Urothelium cell line (cell line): Measurements from ENCODE around the gene GRIA1.
A peak's percentile ranks its signal among the peaks of the same experiment; 100 is the strongest.

ENCODE experiments used
- DNase-seq: peaks from one replicate; pipeline ENCODE4 v3.0.0; 2011; ENCODE audit warnings: low spot score, mixed read lengths
- FAIRE-seq: peaks from 2 replicates; lab custom pipeline; 2011; peaks lifted over from hg19 to GRCh38; lab: Jason Lieb, UNC

The GRIA1 gene

GRCh38 chr5:153490118-153491037 lies at the start of gene GRIA1:
GRIA1 (plus strand) TSS chr5:153490670.
- FAIRE-seq (no peak), DNase-seq (no peak)

DNA sequence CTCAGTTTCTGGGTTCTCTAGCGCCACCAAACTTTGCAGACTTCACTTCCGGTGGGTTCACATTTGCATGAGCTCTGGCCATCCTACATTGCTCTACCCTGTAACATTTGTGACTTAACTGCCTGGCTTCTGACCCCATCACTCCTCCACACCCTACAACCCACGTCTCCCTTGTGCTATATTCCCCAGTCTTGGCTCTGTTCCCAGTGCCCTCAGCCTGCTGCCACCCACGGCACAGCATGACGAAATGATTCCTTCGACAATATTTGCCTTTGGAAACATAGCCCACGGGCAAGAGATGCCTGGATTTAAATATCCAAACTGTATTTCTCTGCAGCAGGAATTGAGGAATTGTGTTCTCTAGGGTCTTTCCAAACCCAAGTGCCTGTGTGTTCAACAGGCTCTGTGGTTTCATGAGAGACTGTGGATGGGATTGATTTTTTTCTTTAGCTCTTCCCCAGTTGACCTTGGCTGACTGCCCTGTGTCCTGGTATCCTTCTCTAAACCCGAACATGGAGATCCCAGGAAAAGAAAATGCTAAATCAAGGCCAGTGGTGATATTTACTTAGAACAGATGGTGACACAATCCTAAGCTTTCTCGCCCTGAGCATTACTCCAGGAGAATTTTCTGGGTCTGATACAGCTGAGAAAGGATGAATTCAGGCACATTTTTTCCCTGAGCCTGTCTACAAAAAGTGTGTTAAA lies 44.4 kb upstream of the GRIA1 start:
- peak; percentile 16 for DNase-seq
- no peak for FAIRE-seq

- FAIRE-seq, result no peak
- no peak for DNase-seq
These were observed 42.9 kb upstream of the GRIA1 start for GRCh38 chr5:153447534-153447933.

- DNase-seq (no peak), FAIRE-seq (no peak)
These were observed 34.1 kb upstream of the GRIA1 start for GRCh38 chr5:153456354-153456753.

DNA sequence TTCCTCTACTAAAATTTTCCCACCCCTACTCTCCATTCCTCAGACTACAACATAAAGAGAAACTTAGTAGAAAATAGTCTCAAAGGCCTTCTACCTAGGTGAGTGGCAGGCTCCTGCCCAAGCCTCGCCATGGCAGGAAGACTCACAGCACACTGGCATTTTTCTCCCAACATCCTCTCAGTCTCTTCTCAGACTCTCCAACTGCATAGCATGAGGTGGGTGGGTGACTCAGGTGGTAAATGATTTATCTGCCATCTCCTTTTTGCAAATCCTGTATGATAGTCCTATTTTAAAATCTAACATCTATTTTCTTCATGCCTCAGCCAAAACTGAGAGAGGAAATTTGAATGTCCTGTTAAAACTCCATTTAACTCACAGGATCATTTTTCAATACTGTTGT lies 33.5 kb upstream of the GRIA1 start:
- DNase-seq (no peak), FAIRE-seq (no peak)

DNA sequence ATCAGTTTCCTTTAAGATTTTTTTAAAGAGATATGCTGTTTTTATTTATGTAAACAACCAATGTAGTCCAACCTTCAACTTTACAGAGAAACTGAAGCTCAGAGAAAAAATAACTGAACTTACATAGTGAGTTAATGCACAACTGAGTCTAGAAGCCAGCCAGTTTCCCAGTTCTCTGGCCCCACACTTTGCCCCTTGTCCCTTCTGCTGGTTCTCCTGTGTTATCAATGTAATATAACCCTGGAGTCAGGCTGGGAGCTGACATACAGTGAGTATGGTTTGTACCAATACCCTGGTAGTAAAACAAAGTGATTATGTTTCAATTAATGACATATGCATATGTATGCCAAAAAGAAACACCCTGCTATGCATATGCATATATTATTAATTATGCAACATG lies 32.2 kb upstream of the GRIA1 start:
- DNase-seq, result no peak
- FAIRE-seq, result no peak

GRCh38 chr5:153459051-153459743 lies 31.3 kb upstream of the GRIA1 start:
- DNase-seq (no peak), FAIRE-seq (no peak)

- DNase-seq (no peak), FAIRE-seq (no peak)
These were observed 30.0 kb upstream of the GRIA1 start for GRCh38 chr5:153460421-153460820.

DNA sequence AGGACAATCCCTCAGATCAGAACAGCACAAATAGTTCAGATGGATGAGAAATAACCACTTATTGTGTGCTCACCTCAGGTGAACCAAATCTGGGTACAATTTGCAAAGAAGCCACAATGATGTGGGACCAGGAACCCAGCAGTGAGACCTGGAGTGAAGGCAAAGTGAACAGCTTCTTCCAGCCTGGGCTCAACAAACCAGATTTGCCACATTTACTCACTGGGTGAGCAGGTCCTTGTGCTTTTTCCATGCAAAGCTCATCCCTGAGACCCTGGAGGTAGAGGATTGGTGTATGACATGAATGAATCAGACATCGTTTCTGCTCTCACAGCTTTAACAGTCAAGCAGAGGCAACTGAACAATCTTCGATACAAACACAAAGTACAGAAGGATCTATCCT lies 29.1 kb upstream of the GRIA1 start:
- FAIRE-seq (no peak), DNase-seq (no peak)

DNA sequence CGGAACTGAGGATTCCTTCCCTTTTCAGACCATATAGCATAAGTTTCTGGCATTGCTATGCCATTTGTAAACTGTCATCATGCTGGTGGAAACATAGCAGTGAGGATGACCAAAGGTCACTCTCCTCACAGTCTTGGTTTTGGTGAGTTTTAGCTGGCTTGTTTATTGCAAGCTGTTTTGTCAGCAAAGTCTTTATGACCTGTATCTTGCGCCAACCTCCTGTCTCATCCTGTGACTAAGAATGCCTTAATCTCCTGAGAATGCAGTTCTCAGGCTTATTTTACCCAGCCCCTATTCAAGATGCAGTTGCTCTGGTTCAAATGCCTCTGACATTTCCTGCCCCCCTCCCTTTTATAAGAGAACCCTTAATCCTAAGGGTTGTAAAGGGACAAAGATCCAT lies 26.7 kb upstream of the GRIA1 start:
- FAIRE-seq (no peak), DNase-seq (no peak)

DNA sequence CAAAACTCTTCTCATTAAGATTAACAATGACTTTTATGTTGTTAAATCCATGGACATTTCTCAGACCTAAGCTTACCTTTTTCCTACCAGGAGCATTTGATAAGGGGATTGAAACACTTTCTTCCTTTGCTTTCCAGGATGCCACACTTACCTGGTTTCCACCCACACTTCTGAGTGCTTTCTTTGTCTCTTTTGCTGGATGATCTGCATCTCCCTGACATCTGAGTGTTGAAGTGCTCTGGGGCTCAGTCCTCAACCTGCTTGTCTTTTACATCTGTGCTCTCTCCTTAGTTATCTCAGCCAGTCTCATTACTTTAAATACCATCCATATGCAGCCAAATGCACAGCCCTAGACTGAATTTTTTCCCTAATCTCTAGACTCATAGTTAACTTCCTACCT lies 22.9 kb upstream of the GRIA1 start:
- DNase-seq (no peak), FAIRE-seq (no peak)

- FAIRE-seq, result no peak
- no peak for DNase-seq
These were observed 21.0 kb upstream of the GRIA1 start for GRCh38 chr5:153469423-153469822.

DNA sequence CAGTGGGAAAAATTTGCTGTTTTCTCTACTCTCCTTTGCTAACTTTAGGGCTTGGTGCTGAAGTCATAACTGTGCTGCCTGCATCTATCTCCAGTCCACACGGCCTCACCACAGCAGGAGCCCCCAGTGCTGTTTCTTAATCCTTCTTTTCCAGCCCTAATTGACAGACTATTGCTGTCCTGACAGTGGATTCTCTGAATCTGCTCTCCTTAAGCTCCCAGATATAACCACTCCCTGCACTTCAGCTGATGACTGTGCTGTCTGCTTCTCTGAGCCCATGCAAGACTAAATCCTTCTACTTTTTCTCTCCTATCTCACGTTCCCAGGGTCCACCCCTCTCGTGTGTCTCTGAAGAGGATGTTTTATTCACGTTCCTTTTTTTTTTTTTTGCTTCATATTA lies 19.7 kb upstream of the GRIA1 start:
- no peak for FAIRE-seq

GRCh38 chr5:153476767-153477166 lies 13.7 kb upstream of the GRIA1 start:
- peak; percentile 41 for DNase-seq
- no peak for FAIRE-seq

More for the DNA sequence above, 19.7 kb upstream of the GRIA1 start:
- DNase-seq, result no peak

DNA sequence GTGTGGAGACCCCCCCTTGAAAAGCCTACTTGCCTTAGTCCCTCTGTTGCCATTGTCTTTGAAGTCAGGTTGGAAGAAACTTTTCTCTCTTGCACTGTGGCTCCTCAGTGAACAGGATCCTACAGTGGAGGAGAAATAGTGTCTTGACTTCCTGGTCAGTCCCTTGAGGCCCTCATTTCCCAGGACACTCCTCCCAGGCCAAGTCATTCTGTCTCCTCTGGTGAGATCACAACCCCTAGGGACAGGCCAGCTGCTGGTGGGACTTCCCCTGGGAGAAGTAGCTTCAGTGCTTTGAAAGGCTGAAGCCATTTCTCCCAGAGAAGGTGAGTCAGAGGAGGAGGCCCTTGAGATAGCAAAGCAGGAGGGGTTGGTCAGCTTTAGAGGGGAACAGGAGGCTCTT lies 10.1 kb upstream of the GRIA1 start:
- FAIRE-seq (no peak), DNase-seq (no peak)

DNA sequence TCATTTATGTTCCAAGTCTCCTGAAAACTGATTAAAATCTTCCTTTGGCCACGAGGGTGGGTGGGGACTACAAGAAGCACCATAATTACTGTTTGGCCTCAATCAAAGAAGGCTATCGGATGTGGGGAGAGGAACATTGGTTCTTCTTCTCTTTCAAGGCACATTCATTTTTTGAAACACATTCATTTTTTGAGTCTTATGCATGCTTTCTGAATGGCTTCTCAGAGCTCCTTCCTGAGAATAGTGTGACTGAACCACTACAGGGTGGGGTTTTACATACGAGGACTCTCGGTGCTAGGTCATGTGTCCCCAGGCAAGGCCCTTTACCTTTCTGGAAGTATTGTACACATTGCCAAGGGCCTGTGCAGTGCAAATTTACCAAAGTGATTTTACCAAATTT lies 7.0 kb upstream of the GRIA1 start:
- FAIRE-seq, result no peak
- DNase-seq, result no peak

GRCh38 chr5:153485641-153486040 lies 4.8 kb upstream of the GRIA1 start:
- DNase-seq, result no peak
- FAIRE-seq, result no peak

DNA sequence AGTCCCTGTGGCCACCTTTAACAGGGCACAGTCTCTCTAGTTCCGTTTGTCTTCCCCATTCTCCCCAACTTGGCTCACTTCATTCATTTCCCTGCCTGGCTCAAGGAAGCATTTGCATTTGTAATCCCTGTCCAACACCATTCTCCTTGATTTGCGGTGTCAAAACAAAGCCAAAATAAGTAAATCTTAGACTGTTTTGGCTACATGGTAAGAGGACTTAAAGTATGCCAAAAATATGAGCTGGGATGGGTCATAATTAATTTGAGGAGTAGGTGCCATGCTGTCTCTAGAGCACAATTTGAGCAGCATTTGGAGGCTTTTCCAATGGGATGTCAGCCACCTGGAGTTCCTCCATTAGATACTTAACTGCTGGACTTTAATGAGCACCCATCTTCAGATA lies 3.7 kb upstream of the GRIA1 start:
- DNase-seq (no peak), FAIRE-seq (no peak)

GRCh38 chr5:153489611-153490010 lies 859 bp upstream of the GRIA1 start:
- FAIRE-seq, result no peak
- no peak for DNase-seq

DNA sequence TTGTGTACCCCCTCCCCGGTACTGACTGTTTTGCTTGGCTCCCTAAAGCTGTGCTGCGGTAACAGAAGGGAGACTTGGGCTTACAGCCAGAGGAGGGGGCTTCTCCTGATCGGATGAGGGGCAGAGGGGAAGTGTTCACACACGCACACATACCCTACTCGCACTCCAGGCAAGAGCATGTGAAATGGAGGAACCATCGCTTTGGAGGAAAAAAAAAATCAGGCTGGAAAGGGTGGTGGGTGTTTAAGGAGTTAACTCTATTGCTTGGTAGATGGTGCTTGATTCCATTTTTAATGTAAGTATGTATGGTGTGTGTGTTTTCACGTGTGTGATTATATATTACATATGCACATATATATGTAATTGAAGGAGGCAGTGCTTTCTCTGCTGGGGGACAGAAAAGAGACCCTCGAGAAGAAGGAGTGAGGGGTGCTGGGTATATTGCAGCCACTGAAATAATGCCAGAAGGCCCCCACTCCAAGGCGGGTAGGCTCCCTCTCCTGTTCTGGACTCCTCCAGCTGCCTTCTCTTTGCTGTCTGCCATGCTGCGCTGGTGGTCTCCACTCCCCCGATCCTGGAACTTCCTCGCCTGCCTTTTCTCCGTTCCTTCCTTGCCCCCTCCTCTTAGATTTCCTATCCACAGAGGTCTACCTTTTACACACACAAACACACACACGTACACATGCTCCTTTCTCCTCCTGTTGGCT lies 721 bp downstream of the GRIA1 start:
- DNase-seq (no peak), FAIRE-seq (no peak)

DNA sequence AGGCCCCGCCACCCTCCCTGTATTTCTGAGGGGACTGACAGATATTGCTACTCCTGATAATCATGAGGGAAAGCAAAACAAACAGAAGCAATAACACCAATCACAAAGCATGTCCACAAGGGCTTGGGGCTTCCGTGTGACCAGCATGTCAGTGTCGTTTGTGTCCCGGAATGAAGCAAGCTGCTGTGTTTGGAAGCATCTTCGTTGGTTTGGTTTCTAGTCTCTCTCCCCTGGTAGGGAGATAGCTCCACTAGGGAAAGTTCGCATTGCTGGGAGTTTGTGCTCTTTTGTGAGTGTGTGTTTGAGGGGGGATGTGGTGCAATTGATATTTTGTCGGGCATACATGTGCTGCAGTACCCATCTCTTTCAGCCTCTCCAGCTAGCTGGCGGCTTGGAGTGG lies 1.4 kb downstream of the GRIA1 start:
- FAIRE-seq, result no peak
- DNase-seq, result no peak
